Brain microvascular endothelial cell (primary cell): ENCODE measurements around the gene RIOX2.

Experiments
- DNase-seq: peaks from one replicate; pipeline ENCODE4 v3.0.0-alpha.2; 2020
- H3K27ac ChIP-seq: fragments of 250-450 bp; sonication (Bioruptor Pico); 2 replicates; pipeline ENCODE4 v1.5.1; 2020; ENCODE audit warnings: mild to moderate bottlenecking, moderate library complexity
- H3K27me3 ChIP-seq: fragments of 250-450 bp; sonication (Bioruptor Pico); replicated peaks from 2 replicates; pipeline ENCODE4 v1.5.1; 2020; ENCODE audit warnings: mild to moderate bottlenecking
- H3K36me3 ChIP-seq: fragments of 250-450 bp; sonication (Bioruptor Pico); replicated peaks from 2 replicates; pipeline ENCODE4 v1.5.1; 2020; ENCODE audit warnings: mild to moderate bottlenecking
- H3K4me3 ChIP-seq: 2 replicates; pipeline ENCODE4 v1.5.1; 2011; ENCODE audit warnings: low read depth, mild to moderate bottlenecking, control low read depth, low read length, moderate library complexity
- CTCF ChIP-seq: IDR thresholded peaks from 2 replicates; pipeline ENCODE4 v1.5.1; 2011; ENCODE audit warnings: low read depth, mild to moderate bottlenecking, moderate library complexity, low read length, control low read depth, inconsistent platforms; ENCODE audit errors: missing control alignments
- in situ Hi-C: cut with HindIII; loops from 2 replicates; pipeline ENCODE4 v1.10.0; 2017; ENCODE audit warnings: low sequenced_read_pairs, low pct_ligation_motif_present

The RIOX2 gene

GRCh38 chr3:97960993-97961766 lies 11.1 kb downstream of the RIOX2 start:
- H3K27me3 ChIP-seq, result no peaks in the 10 kb centered on the region
- H3K27ac ChIP-seq, result no peak overlapping the region
- H3K4me3 ChIP-seq, result no peak overlapping the region
- in situ Hi-C loops, result no loop called here
- H3K36me3 ChIP-seq, result peaks cover 11% of the 10 kb centered on the region
- TF ChIP-seq CTCF, result no peak
- no peak for DNase-seq

- Histone ChIP-seq H3K27ac (no peak overlapping the region), H3K36me3 (peaks cover 16% of the 10 kb centered on the region), H3K4me3 (no peak overlapping the region), H3K27me3 (no peaks in the 10 kb centered on the region)
- in situ Hi-C loops, result no loop called here
- TF ChIP-seq CTCF, result no peak
- DNase-seq, result no peak
Observed at GRCh38 chr3:97960551-97960950, 11.7 kb downstream of the RIOX2 start.

GRCh38 chr3:97959872-97960271 lies 12.4 kb downstream of the RIOX2 start:
- in situ Hi-C loops, result no loop called here
- H3K4me3 ChIP-seq, result no peak overlapping the region
- no peak for TF ChIP-seq CTCF
- H3K27me3 ChIP-seq, result no peaks in the 10 kb centered on the region
- H3K36me3 ChIP-seq, result peaks cover 16% of the 10 kb centered on the region
- no peak overlapping the region for H3K27ac ChIP-seq
- no peak for DNase-seq

GRCh38 chr3:97958796-97959195 lies 13.4 kb downstream of the RIOX2 start:
- no peak overlapping the region for H3K4me3 ChIP-seq
- no peaks in the 10 kb centered on the region for H3K27me3 ChIP-seq
- H3K27ac ChIP-seq, result no peak overlapping the region
- TF ChIP-seq CTCF, result no peak
- in situ Hi-C loops, result no loop called here
- H3K36me3 ChIP-seq, result peaks cover 20% of the 10 kb centered on the region
- DNase-seq, result peak; percentile 7

- peak; percentile 20 for DNase-seq
- Histone ChIP-seq H3K27me3 (no peaks in the 10 kb centered on the region), H3K27ac (no peak overlapping the region), H3K4me3 (no peak overlapping the region), H3K36me3 (peaks cover 24% of the 10 kb centered on the region)
- in situ Hi-C loops, result no loop called here
- TF ChIP-seq CTCF, result no peak
Observed at GRCh38 chr3:97958396-97958795, 13.8 kb downstream of the RIOX2 start.

- no peak overlapping the region for H3K27ac ChIP-seq
Observed at GRCh38 chr3:97957617-97958311, 14.5 kb downstream of the RIOX2 start.

More at GRCh38 chr3:97957617-97958311, 14.5 kb downstream of the RIOX2 start:
- in situ Hi-C loops, result no loop called here
- no peak for DNase-seq
- peaks cover 28% of the 10 kb centered on the region for H3K36me3 ChIP-seq
- no peaks in the 10 kb centered on the region for H3K27me3 ChIP-seq
- no peak overlapping the region for H3K4me3 ChIP-seq
- TF ChIP-seq CTCF, result no peak
